Stimulated activated CD4-positive, alpha-beta T cell treated with anti-CD3 and anti-CD28 coated beads, TNF-alpha, amount 100 ng/mL, for 4 hours (primary cell): ENCODE results near the gene IFNW1.
"Not testable (repeated sequence)": the region's sequence is repeated elsewhere in the genome, so short reads cannot be mapped to it uniquely, and the experiment has no call there.

Source experiments
- DNase-seq, 3 experiments: peaks; one replicate each; pipeline ENCODE4 v3.0.0-alpha.2; 2020; ENCODE audit warnings: low read depth in 3 of 3

Gene IFNW1

DNA sequence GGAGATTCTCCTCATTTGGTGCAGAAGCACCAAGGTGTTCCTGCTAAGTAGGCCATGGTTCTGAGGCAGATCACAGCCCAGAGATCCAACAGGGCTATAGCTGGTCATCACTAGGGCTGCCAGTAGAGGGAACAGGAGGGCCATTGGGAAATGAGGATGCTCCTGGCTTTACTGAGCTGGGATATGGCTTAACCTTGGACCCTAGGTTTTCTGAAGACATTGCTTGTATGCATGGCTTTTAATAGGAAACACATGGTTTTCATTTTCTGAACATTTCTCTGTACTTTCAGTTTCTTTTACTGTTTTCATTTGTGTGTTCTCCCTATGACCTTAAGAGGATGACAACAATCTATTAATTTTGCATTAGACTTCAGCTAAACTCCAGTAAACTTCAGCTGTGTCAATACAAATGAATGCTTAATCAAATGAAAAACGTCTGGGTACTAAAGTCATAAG, at the start of gene IFNW1:
Gene IFNW1, minus strand, starts transcription at position 406 of the 456 bp plus-strand sequence. Its CDS starts 262 bp downstream, at position 144.
- DNase-seq, result no peak

DNA sequence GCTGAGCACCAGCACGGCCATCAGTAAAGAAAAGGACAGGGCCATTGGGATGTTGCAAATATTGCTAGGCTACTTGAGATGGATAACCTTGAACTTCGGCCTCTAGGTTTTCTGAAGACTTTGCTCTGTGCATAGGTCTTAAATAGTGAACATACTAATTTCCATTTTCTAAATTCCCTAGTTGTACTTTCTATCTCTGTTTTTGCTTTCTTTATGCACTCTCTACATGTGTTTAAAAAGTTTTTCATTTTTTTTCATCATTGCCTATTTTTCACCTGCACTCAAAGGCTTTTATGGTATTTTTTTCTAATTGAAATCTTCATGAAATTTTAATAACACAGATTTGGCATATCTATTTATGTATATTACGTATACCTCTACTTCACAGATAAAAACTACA, 45.9 kb upstream of the IFNW1 start, which contains the start of gene IFNA4:
Gene IFNA4, minus strand, starts transcription at position 101 of the 400 bp plus-strand sequence. Its CDS starts 56 bp downstream, at position 45.
- DNase-seq, result not testable (repeated sequence)

DNA sequence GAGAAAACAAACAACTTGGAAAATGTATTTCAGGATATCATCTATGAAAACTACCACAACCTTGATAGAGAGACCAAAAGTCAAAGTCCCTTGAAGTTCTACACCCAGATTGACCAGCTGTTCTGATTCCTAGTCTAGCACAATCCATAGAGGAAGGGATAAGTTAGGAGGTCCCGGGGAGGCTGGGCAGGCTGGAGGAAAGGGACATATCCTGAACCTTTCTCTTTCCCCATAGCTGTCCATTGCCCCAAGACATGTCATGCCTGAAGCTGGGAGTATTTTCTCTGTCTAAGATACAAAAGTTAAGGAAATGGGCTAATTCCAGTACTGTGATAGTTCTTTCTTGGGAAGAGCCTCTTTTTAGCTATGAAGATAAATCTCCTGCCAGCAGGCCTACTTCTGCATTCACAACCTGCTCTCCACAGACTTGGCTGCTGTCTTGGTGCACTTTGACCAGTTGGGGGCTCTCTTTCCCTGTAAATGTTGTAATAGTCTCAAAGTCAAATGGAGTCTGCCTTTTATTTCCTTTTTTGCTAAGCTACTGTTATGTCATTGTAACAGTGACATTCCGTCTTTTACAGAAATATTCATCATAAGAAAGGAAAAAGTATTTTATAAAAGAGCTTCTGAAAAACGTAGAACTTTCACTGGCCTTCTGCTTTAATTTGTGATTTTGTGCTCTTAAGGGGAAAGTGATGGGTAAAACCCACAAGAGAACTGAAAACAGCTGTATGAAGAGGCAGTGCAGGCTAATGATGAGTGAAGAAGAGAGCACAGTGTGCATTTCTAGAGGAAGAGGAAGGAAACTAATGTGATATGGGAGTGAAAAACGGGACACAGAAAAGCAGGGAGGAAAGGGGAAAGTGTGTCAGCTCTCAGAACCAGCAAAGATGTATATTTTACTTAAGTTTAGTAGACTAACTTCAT, 41.4 kb upstream of the IFNW1 start:
- not testable (repeated sequence) for DNase-seq

DNA sequence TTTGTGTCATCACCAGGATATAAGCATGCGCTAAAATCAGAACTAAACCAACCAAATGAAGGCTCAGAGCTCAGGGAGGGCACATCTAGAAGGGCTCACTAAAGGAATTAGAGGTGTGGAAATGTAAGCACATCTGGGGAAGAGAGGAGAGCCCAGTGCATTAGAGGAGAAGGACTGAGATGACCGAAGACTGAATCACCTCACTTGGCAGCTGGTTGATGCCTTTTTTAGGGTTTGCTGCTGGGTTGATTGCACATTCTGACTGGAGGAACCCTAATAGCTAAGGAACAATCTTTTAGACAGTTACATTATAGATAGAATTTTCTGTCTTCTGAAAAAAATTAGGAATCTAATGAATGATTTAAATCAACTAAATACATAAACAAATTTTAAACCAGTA, 33.0 kb upstream of the IFNW1 start:
- DNase-seq, result no peak

DNA sequence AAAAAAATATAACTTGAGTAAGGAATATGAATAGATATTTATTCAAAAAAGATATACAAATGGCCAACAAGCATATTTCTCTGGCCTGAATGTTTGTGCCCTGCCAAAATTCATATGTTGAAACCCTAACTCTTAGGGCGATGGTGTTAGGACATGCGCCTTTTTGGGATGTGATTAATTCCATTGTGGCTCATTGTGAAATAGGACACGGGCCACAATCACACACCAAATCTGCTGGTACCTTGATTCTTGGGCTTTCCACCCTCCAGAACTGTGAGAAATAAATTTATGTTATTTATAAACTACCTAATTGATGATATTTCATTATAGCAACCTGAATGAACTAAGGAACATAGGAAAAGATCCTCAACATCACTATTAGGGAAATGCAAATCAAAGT, 30.5 kb upstream of the IFNW1 start:
- no peak for DNase-seq

DNA sequence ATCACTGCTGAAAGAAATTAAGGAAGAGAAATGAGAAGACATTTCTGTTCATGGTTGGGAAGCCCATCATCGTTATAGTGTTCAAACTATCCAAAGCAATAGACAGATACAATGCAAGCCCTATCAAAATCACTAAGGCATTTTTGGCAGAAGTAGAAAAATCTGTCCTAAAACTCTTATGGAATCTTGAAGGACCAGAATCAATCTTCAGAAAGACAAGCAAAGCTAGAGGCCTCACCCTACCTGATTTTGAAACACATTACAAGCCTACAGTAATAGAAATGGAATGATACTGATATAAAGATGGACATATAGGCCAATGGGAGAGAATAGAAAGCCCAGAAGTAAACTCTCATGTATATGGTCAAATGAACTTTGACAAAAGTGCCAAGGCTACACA, 29.7 kb upstream of the IFNW1 start:
- DNase-seq, result no peak

DNA sequence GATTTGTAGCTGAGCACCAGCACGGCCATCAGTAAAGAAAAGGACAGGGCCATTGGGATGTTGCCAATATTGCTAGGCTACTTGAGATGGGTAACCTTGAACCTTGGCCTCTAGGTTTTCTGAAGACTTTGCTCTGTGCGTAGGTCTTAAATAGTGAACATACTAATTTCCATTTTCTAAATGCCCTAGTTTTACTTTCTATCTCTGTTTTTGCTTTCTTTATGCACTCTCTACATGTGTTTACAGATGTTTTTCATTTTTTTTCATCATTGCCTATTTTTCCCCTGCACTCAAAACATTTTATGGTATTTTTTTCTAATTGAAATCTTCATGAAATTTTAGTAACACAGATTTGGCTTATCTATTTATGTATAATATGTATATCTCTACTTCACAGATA, 24.9 kb upstream of the IFNW1 start, which contains the start of gene IFNA21:
Gene IFNA21, minus strand, starts transcription at position 101 of the 400 bp plus-strand sequence. Its CDS starts 48 bp downstream, at position 53.
- DNase-seq, result not testable (repeated sequence)

DNA sequence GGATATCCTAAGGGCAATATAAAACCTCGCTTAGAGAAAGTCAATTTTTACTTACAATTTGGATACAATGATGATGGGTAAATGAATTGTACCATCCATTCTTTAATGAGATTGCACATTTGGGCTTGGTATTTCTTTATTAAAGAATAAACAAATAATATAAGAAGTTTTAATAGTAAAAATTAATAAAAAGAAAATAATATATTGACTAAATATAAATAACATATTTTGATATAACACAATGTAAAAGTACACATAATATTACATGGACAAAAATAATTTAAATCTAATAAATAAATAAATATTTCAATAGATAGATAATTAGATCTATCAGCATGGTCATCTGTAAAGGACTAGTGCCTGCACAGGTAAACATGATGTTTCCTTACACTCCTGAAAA, 23.9 kb upstream of the IFNW1 start:
- no peak for DNase-seq

DNA sequence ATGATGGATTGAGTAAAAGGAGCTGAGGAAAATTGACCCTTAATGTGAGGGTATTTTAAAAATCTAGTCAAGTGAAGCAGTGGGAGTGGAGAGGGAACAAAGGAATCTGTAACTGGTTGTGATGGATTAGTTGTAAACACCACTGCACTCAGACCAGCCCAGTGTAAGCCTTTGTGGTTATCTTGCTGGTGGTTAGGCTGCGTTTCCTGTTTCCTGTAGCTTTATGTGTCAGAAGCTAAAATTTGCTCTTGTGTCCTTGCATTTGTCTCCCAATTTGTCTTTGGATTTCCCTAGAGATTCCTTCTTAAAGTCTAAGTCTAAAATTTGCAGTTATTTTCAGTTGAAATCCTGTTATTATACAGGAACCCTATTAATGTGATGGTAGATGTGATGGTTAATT, 18.5 kb upstream of the IFNW1 start:
- DNase-seq, result no peak

DNA sequence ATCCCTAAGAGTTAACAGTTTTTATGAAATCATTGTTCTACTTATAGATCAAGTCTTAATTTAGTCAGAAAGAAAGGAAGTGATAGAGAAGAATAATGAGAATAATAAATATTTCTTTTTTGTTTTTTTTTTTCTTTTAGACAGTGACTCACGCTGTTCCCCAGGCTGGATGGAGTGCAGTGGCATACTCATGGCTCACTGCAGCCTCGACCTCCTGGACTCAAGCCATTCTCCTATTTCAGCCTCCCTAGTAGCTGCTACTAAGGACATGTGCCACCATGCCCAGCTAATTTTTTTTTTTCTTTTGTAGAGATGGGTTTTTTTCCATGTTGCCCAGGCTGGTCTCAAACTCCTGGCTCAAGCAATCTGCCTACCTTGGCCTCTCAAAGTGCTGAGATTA, 13.9 kb upstream of the IFNW1 start:
- DNase-seq, result no peak

DNA sequence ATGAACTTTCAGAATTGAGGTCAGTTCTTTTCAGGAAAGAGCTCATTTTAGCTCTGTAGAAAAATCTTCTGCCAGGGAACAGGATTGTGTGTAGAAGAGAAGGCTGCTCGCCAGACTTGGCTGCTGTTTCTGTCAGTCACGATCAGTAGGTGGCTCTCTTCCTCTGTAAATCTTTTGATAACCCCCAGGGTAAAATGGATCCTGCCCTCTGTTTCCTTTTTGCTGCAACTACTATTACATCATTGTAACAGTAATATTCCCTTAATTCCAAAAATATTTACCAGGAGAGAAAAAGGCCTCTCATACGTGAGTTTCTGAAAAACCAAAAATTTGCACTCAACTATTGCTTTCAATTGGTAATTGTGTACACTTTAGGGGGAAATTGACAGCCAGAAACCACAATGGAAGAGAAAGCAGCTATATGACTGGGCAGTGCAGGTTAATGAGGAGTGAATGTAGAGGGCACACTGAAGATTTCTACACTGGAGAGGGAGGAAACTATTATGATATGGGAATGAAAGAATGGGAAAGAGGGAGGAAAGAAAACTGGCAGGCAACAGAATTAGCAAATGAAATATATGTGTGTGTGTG, 12.5 kb upstream of the IFNW1 start:
- no peak for DNase-seq

DNA sequence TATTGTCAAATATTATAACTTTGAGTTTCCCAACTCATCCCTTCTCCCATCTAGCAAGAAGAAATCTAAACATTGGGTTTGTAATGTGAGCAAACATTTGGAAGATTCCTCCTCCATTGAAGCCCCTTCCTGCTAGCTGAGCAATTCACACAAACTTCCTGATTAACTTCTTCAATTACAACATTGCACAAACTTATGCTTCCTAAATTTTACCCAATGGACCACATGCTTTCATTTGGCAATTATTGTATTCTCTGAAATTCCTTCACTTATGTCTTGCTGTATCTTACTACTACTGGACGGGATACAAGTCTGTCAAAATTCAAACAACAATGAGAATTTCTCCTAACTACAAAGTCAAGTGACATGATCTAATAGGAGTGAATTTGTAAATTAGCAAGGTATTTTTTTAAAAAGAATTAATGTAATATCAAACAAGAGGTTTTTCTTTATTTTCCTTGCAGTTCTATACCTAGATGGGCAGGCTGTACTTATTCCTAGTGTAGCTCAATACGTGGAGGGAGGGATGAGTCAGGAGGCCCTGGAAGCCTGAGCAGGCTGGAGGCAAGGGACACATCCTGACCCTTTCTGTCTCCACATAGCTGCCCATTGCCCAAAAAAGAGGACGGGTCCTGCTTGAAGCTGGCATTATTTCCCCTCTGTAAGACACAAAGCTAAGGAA, 11.8 kb upstream of the IFNW1 start:
- no peak for DNase-seq

DNA sequence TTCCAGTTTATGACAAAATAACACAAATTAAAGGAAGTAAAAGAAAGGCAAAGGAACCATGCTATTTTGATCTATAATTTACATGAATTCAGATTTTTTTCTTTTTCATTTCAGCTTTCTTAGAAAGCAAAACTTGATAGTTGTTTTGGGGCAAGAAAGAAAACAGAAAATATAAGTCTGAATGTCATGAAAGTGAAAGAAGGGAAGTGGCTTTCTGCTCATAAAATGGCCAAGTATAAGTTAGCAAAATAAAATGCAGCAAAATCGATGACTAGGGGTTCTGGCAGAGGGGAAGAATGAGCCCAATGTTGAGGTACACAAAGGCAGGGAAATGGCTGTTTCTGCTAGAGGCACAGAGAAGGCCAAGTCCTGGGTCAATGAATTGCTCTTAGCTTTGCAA, 3.0 kb upstream of the IFNW1 start:
- no peak for DNase-seq

DNA sequence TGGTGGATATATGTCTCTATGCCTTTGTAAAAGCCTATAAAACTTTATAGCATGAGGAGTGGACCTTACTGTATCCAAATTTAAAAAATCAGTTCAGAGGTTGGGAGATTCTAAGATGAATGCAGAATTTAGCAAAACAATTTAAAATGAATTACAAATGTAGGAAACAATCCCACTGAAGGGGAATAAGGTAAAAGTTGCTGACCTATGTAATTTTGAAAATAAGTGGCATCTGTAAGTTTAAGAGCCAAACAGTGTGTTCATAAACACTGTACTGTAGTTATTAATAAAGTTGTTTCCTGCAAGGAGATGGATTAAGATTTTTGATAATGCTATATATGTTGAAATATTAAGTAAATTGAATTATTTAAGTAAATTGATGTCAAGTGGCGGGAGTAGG, 4.6 kb downstream of the IFNW1 start:
- no peak for DNase-seq

DNA sequence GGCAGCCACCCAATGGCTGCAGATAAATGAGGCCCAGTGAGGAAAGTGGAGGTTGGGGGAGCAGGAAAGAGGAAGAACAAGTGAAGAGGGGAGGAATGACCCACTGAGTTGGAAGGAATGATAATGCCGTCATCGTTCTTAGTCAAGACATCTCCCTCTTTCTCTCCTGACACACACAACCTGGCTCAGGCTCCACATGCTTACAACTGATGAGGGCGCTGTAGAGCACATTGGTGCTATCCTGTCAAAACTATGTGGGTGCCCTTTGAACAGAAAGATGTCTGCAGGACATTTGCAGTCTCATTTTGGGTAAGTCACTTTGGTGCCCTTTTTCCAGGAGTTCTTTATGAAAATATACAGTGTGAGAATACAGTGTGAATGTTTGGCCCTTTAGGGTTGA, 5.9 kb downstream of the IFNW1 start:
- no peak for DNase-seq

DNA sequence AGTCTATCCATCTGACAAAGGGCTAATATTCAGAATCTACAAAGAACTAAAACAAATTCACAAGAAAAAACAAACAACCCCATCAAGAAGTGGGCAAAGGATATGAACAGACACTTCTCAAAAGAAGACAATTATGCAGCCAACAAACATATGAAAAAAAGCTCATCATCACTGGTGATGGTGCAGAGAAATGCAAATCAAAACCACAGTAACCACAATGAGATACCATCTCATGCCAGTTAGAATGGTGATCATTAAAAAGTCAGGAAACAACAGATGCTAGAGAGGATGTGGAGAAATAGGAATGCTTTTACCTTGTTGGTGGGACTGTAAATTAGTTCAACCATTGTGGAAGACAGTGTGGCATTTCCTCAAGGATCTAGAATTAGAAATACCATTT, 13.4 kb downstream of the IFNW1 start:
- not testable (repeated sequence) for DNase-seq

DNA sequence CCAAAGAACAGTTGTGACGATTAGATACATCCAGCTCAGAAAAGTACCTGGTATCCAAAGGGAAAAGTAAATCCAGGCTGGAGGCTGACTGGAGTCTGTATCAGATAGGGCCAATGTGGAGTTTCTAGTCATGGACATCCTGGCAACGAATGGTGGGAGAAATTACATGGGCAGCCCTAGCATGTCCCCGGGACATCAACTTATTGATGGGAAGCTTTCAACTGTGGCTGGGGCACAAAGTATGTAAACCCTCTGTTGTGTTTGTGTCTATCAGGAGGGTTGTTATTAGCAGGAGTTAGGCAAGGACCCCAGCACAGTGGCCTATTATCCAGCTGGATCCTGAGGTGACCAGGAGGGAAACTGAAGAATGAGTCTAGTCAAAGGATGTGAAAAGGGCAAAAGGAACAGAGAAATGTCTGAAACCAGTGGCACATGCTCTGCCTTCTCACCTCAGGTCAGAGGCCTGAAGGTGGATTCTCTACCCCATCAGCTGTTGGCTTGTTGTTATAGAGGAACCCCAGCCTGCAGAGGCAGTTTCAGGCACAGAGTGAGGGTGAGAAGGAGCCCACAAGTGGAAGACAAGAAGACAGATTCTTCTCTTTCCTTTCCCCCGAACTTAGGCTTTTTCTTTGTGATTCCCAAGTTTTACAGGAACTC, 19.9 kb downstream of the IFNW1 start:
- DNase-seq, result no peak

DNA sequence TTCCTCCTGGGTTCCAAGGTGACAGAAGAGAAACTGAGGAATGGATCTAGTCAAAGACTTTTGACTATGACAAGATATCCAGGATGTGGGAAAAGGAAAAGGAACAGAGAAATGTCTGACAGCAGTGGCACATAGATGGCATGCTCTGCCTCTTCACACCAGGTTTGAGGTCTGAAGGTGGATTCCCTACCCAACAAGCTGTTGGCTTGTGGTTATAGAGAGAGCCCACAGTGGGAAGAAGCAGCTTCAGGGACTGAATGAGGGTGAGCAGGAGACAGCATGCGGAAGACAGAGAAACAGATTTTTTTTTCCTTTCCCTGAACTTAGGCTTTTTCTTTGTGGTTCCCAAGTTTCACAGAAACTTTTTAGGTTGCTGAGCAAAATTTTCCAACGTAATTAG, 20.6 kb downstream of the IFNW1 start:
- no peak for DNase-seq

DNA sequence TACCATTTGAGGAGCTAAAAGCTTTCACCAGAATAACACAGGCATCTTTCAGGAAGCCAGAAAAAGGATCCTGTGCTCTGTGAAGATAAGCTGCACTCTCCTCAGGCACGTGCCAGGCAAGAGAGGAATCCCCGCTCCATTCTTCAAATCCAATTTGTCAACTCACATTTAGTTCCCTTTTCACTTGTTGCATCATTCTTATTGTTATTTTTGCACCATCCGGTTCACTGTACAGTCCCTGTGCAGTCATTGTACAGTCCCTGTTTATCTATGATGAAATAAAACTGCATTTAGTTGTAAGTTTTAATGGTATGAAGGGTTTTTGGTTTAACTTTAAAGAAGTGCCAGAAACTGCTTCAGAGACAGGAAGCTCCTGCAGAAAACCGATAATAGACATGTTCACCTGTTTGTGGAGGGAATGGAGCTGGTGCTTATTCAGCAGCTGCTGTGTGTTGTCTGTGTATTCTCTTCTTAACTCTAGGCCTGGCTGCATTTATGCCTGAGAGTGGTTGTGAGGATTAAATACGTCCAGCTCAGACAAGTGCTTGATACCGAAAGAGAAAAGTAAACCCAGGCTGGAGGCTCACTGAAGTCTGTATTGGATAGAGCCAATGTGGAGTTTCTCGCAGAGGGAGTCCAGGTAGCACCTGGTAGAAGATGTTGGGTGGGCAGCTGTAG, 22.4 kb downstream of the IFNW1 start:
- no peak for DNase-seq

DNA sequence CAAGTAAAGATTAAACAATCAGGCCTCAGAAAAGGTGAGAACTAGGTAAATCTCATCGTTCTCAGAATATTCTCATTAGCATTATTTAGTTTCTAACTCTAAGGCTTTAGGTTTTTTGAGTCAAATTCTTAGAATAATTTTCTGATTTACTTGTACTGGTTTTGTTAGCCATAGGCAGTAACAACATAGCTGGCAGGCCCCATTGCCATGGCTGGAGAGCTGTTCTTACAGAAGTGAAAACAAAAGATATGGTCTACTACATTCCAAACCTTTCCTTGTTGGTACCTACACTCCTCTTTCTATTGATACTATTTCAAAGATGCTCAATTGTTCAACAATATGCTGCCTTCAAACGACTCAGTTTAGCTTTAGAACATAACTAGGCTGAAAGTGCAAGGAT, 27.3 kb downstream of the IFNW1 start:
- DNase-seq, result no peak
